NB4 (cell line): ENCODE results near the gene ITGA2B.
"Not testable (repeated sequence)": the region's sequence is repeated elsewhere in the genome, so short reads cannot be mapped to it uniquely, and the experiment has no call there.

Experiments
- DNase-seq: peaks from one replicate; pipeline ENCODE4 v3.0.0; 2010; ENCODE audit warnings: low read depth
- H3K4me3 ChIP-seq: one replicate; pipeline ENCODE4 v1.5.1; 2011; ENCODE audit warnings: mild to moderate bottlenecking, low read depth, low read length, moderate library complexity
- MYC ChIP-seq: IDR thresholded peaks from 2 replicates; pipeline ENCODE4 v1.6.1; 2011; ENCODE audit warnings: low read depth, low read length
- POLR2A ChIP-seq: IDR thresholded peaks from 2 replicates; pipeline ENCODE4 v1.6.1; 2011; ENCODE audit warnings: mild to moderate bottlenecking; ENCODE audit not compliant: insufficient read length; ENCODE audit errors: extremely low read depth
- TF ChIP-seq, protein P1 (sequence below): IDR thresholded peaks from one replicate; pipeline ENCODE4 v1.5.1; 2012; ENCODE audit warnings: low read depth, low read length
- TF ChIP-seq, protein P2 (sequence below): IDR thresholded peaks from 2 replicates; pipeline ENCODE4 v1.6.1; 2011; ENCODE audit warnings: low read depth, low read length

ITGA2B gene

DNA sequence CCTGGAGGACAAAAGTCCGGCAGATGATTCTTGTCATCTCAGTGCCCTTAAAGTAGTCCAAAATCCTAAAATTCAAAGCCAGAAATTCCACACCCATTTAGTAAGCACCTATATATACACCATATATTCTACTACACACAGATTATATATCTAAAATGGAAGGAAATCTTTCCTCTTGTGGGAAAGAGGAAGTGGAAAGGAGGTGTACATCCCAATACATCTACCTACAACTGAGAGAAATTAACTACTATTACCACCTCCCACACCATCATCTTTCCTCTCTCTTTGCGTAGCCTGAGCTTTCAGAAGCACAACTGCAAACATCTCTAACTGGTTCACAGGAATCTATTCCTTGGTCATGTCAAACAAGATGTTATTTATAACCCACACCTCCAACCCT lies 5.4 kb upstream of the ITGA2B start:
- H3K4me3 ChIP-seq, result no peak overlapping the region
- DNase-seq, result no peak
- no peak for TF ChIP-seq POLR2A
- TF ChIP-seq, protein P1, sequence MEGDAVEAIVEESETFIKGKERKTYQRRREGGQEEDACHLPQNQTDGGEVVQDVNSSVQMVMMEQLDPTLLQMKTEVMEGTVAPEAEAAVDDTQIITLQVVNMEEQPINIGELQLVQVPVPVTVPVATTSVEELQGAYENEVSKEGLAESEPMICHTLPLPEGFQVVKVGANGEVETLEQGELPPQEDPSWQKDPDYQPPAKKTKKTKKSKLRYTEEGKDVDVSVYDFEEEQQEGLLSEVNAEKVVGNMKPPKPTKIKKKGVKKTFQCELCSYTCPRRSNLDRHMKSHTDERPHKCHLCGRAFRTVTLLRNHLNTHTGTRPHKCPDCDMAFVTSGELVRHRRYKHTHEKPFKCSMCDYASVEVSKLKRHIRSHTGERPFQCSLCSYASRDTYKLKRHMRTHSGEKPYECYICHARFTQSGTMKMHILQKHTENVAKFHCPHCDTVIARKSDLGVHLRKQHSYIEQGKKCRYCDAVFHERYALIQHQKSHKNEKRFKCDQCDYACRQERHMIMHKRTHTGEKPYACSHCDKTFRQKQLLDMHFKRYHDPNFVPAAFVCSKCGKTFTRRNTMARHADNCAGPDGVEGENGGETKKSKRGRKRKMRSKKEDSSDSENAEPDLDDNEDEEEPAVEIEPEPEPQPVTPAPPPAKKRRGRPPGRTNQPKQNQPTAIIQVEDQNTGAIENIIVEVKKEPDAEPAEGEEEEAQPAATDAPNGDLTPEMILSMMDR, result no peak

- H3K4me3 ChIP-seq, DNase-seq: not testable (repeated sequence)
Measured at GRCh38 chr17:44394112-44394511, 4.7 kb upstream of the ITGA2B start.

DNA sequence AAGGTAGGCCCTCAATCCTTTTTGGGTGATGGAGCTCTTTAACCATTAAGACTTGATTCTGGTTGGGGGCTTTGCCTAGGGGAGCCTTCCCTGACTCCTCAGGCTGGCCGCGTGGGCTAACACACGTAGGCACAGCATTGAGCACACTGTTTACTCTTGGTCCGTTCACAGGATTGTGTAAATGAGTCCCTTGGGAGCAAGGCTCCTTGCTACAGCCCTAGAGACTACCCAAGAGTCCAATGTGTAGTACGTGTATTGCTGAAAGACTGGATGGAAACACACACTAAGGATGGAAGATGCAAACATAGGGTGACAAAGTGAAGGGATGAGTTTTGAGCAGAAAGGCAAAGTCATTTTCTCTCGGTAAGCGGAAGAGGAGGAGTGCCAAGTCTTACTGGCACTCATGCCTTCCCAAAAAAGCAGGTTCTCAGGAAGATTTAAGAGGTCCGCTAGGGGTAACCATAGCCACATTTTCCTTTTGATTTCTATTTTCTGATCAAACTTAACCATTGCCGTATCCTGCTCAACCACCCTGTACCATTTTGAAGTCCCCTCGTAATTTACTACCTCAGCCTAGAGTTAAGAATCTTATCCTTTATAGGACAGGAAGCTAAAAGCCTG lies 911 bp upstream of the ITGA2B start:
- peak; percentile 78 for DNase-seq
- H3K4me3 ChIP-seq, result no peak overlapping the region
- TF ChIP-seq MYC, result no peak
- TF ChIP-seq, protein P2, sequence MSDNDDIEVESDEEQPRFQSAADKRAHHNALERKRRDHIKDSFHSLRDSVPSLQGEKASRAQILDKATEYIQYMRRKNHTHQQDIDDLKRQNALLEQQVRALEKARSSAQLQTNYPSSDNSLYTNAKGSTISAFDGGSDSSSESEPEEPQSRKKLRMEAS, result no peak
- no peak for TF ChIP-seq POLR2A
- TF ChIP-seq, protein P1, result no peak

- H3K4me3 ChIP-seq, result peak overlapping the region; percentile 46
- peak; percentile 84 for DNase-seq
- TF ChIP-seq POLR2A (no peak), MYC (no peak)
- TF ChIP-seq, protein P2, result no peak
- TF ChIP-seq, protein P1, result no peak
Measured at GRCh38 chr17:44389723-44390202, 314 bp upstream of the ITGA2B start.

DNA sequence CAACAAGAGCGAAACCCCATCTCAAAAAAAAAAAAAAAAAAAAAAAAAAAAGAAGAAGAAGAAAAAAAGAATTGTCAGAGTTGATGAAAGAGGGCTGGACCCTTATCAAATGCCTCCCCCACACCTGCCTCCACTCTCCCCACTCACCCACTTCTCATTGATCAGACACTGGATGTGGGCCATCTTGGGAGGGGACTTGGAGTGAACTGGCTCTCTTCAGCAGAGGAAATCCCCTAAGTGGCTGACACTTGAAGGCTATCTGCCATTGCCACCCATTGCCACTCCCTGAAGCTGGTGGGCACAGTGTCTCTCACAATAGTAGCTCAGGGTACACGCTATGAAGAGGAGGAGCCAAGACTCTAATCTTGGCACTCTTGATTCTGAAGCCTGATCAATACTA lies 1.6 kb downstream of the ITGA2B start:
- DNase-seq, result no peak
- no peak overlapping the region for H3K4me3 ChIP-seq
- TF ChIP-seq MYC, result no peak

DNA sequence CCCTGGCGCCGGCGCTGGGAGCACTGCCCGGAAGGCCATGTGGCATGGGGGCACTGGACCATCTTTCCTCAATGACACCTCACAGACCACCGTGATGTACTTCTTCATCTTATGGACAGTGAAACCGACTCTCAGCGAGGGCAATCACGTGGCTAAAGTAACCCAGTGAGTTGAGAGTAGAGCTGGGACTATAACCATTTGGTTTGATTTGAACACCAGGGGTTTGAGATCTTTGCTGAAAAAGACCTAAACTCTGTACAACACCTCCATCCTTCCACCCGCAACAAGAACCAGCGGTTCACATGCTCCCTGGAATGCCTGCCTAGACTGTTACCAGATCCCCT lies 3.3 kb downstream of the ITGA2B start:
- no peak for TF ChIP-seq MYC
- TF ChIP-seq, protein P2, result no peak
- no peak for DNase-seq
- H3K4me3 ChIP-seq, result no peak overlapping the region

DNA sequence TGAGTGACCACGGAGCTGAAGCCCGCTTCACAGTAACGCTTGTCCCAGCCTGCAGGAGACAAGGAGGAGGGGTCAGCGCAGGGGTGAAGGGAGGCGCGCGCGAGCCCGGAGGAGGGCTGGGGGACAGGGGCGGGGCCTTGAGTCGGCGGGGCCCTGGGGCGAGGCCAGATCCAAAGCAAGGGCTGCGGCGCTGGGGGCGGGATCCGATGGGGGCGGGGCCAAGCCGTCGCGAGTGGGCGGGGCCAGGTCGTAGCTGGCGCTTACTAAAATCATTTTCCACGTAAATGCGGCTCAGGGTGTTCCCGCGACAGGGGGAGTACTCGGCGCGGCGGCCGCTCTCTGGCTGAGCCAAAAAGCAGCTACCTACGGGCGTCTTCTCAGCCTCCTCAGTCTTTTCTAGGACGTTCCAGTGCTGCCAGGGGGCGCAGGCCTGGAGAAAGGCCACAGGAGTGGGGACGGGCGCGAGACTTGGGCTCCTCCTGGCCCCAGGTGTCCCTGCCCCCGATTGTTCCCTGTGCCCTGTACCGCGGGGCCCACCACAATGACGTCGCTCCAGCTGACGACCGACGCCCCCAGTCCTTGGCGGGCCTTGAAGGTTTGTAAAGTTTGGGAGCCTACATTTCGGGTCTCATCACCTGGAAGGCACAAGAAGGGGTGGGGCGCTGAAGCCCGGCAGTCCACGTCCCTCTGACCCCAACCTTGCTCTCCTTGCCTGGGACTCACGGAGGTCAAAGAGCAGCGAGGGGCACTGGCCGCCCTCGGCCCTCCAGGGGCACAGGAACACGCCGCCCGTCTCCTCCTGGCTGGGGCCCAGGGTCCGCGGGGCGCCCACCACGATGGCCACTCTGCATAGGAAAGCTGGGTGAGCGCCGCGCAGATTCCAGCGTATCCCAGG lies 3.9 kb downstream of the ITGA2B start:
- DNase-seq, result peak; percentile 81
- no peak for TF ChIP-seq POLR2A
- no peak for TF ChIP-seq MYC
- TF ChIP-seq, protein P1, result no peak
- TF ChIP-seq, protein P2, result no peak
- no peak overlapping the region for H3K4me3 ChIP-seq
